ENCODE data around the gene ATP1B2. TPM values are rescaled to one million over a fixed set of nuclear protein-coding genes. Genes with fewer than 3 reads are reported as not detected.

Gene ATP1B2
- total RNA-seq, 1 donor from 2014 or later: 4.8 TPM

DNA sequence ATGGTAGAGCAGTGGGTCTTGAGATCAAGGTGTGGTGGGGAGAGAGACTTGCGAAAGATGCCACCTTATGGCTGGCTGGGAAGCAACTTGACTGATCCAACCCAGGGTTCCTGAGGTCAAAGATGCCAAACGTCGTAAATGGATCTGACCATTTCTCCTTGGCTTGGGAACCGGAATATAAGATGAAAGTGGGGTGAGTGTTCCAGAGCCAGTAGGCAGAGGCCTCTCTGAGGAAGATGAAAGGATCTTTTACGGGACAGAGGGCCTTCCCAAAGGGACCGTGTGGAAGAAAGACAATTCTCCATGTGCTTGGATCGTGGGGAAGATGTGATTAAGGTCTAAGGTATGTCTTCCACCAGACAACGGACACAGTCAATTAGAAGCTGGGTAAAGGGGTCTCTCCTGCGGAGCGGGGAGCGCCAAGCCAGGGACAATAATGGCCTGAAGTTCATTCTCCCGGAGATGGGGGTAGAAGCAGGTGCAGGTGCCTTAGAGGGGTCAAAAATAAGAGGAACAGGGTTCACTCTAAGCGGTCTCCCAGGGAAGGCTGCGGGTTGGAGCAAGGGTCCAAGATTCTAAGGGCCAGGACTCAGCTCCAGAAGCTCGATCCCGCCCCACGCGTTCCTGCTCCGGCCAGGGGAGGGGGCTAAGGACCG lies 36.8 kb upstream of the ATP1B2 start:
- TF ChIP-seq, protein P1, sequence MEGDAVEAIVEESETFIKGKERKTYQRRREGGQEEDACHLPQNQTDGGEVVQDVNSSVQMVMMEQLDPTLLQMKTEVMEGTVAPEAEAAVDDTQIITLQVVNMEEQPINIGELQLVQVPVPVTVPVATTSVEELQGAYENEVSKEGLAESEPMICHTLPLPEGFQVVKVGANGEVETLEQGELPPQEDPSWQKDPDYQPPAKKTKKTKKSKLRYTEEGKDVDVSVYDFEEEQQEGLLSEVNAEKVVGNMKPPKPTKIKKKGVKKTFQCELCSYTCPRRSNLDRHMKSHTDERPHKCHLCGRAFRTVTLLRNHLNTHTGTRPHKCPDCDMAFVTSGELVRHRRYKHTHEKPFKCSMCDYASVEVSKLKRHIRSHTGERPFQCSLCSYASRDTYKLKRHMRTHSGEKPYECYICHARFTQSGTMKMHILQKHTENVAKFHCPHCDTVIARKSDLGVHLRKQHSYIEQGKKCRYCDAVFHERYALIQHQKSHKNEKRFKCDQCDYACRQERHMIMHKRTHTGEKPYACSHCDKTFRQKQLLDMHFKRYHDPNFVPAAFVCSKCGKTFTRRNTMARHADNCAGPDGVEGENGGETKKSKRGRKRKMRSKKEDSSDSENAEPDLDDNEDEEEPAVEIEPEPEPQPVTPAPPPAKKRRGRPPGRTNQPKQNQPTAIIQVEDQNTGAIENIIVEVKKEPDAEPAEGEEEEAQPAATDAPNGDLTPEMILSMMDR (conservative IDR thresholded peaks at IDR 0.05): no peak
- Mint-ChIP-seq H3K4me1 (ENCODE audit: unreplicated experiment) (peaks cover 29% of the 10 kb centered on the region), H3K4me3 (peak overlapping the region; percentile 93), H3K27me3 (no peaks in the 10 kb centered on the region), H3K9me3 (no peaks in the 10 kb centered on the region), H3K27ac (peak overlapping the region; percentile 85), H3K36me3 (peaks cover 9% of the 10 kb centered on the region)
- no peak for DNase-seq (ENCODE audit: extremely low spot score, unreplicated experiment)

DNA sequence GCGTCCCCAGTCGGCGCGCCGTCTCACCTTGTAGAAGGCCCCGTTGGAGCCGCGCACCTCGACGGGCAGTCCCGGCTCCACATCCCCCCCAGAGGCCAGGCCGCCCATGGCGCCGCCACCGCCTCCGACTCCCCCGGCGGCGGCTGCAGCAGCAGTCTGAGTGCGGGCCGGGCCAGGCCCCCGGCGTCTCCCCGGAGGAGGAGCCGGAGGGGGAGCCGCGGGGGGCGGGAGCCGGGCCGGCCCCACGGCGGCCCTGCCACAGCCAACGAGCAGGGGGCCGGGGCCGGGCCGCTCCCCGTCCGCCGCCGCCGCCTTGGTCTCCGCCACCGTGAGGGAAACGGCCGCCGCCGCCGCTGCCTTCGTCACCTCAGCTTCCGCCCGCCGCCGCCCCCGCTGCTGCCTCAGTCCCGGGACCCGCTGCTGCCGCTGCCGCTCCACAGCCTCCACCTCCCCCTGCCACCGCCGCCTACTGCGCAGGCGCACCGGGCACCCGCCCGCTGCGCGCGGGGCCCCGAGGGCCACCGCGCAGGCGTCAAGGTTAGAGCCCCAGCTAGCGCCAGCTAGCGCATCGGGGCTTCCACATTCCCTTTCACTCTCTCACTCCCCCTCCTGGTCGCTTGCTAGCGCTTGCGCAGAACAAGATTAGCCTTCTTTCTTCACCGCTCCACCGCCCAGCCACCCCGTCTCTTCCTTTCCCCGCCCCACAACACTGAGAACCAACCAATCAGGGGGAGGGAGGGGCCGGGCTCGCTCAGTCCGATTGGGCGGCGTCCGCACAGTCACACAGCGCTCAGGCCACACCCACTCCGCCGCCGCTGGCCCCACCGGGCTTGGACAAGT lies 36.1 kb upstream of the ATP1B2 start, which contains the start of gene FXR2:
TSS of gene FXR2 (minus strand) at position 473 of the 840 bp plus-strand sequence. CDS start at position 108, 365 bp downstream.
- Mint-ChIP-seq H3K27me3 (no peaks in the 10 kb centered on the region), H3K4me3 (peak within 1 kb of the TSS; percentile 93), H3K36me3 (peaks cover 9% of the 10 kb centered on the region), H3K27ac (peak within 1 kb of the TSS; percentile 95), H3K9me3 (no peaks in the 10 kb centered on the region), H3K4me1 (ENCODE audit: unreplicated experiment) (peaks cover 29% of the 10 kb centered on the region)
- TF ChIP-seq, protein P1 (conservative IDR thresholded peaks at IDR 0.05): peak; percentile 72
- DNase-seq (ENCODE audit: extremely low spot score, unreplicated experiment): peak; percentile 99

DNA sequence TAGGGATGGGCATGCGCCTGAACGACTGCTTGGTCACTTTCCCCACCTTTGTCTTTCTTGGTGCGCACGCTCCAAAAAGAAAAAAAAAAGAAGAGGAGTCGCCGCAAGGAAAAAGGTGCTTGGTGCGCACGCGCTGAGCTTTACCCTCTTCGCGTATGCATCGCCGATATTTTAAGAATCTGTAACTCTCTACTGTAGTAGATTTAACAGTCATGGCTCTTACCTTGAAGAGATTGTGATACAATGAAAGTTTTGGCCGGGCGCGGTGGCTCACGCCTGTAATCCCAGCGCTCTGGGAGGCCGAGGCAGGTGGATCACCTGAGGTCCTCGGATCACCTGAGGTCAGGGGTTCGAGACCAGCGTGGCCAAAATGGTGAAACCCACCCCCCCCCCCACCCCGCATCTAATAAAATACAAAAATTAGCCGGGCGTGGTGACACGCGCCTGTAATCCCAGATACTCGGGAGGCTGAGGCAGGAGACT lies 35.4 kb upstream of the ATP1B2 start:
- Mint-ChIP-seq H3K9me3 (no peaks in the 10 kb centered on the region), H3K36me3 (peaks cover 9% of the 10 kb centered on the region), H3K27ac (peak overlapping the region; percentile 95), H3K27me3 (no peaks in the 10 kb centered on the region), H3K4me1 (ENCODE audit: unreplicated experiment) (peaks cover 26% of the 10 kb centered on the region), H3K4me3 (peak overlapping the region; percentile 91)
- no peak for DNase-seq (ENCODE audit: extremely low spot score, unreplicated experiment)
- TF ChIP-seq, protein P1 (conservative IDR thresholded peaks at IDR 0.05): no peak

DNA sequence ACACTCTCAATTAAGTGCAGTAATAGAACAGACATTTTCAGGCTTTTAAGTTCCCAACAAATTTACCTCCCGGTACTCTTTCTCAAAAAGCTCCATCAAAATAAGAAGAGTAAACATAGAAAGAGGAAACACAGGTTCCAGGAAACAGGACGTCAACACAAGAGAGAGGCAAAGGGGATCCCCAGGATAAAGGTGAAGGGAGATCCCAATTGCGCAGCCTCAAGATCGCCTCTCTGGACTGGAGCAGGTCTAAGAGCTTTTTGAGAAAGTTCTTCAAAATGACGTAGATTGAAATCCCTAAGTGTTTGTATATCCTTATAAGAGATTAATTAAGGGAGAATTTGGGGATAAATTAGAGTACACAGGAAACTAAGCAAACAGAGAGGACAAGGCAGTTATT lies 32.1 kb upstream of the ATP1B2 start:
- no peaks in the 10 kb centered on the region for H3K9me3 Mint-ChIP-seq
- no peak for DNase-seq (ENCODE audit: extremely low spot score, unreplicated experiment)
- no peak overlapping the region for H3K4me3 Mint-ChIP-seq
- H3K27ac Mint-ChIP-seq: no peak overlapping the region
- no peaks in the 10 kb centered on the region for H3K27me3 Mint-ChIP-seq
- TF ChIP-seq, protein P1 (conservative IDR thresholded peaks at IDR 0.05): no peak
- H3K36me3 Mint-ChIP-seq: no peaks in the 10 kb centered on the region
- H3K4me1 Mint-ChIP-seq (ENCODE audit: unreplicated experiment): peaks cover 3% of the 10 kb centered on the region

DNA sequence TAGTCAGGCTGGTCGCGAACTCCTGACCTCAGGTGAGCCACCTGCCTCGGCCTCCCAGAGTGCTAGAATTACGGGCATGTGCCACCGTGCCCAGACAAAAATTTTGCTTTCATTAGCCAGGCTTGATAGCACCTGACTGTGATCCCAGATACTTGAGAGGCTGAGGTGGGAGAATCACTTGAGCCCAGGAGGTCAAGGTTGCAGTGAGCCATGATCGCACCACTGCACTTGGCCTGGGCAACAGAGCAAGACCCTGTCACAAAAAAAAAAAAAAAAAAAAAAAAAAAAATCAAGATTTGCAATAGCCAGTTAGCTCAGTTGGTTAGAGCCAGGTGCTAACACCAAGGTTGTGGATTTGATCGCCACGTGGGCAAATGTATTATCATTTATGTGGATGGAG lies 29.9 kb upstream of the ATP1B2 start:
- TF ChIP-seq, protein P1 (conservative IDR thresholded peaks at IDR 0.05): no peak
- Mint-ChIP-seq H3K36me3 (no peaks in the 10 kb centered on the region), H3K4me1 (ENCODE audit: unreplicated experiment) (no peaks in the 10 kb centered on the region), H3K27me3 (no peaks in the 10 kb centered on the region), H3K27ac (no peak overlapping the region), H3K4me3 (no peak overlapping the region), H3K9me3 (no peaks in the 10 kb centered on the region)
- DNase-seq (ENCODE audit: extremely low spot score, unreplicated experiment): no peak

Data from type B pancreatic cell (in vitro differentiated cells).